Liver (tissue), 9 donors: Measurements from ENCODE around the gene SRP19. TPM values are rescaled to one million over a fixed set of nuclear protein-coding genes. Genes with fewer than 3 reads are reported as not detected.
"Not testable (repeated sequence)": the region's sequence is repeated elsewhere in the genome, so short reads cannot be mapped to it uniquely, and the experiment has no call there.

Experiments used
- DNase-seq: peaks from one replicate; pipeline ENCODE4 v3.0.0-alpha.2; 2017; ENCODE audit warnings: low spot score
- H3K27ac ChIP-seq, 2 donors: one replicate each; pipeline ENCODE4 v1.7.0; 2013; ENCODE audit warnings: inconsistent platforms in 2 of 2, low read length in 2 of 2, control low read depth in 1 of 2, low read depth in 1 of 2, mild to moderate bottlenecking in 1 of 2
- H3K27me3 ChIP-seq, 4 donors: one replicate each; pipeline versions ENCODE4 v1.6.1 to v1.7.0; 2013; ENCODE audit warnings: low read length in 3 of 4, inconsistent platforms in 1 of 4, mild to moderate bottlenecking in 1 of 4, moderate library complexity in 1 of 4; ENCODE audit not compliant: control insufficient read depth in 4 of 4, insufficient read depth in 4 of 4
- H3K36me3 ChIP-seq, 4 donors: one replicate each; pipeline versions ENCODE4 v1.6.1 to v1.7.0; 2013; ENCODE audit warnings: low read length in 3 of 4, mild to moderate bottlenecking in 3 of 4, low read depth in 1 of 4, moderate library complexity in 1 of 4; ENCODE audit not compliant: control insufficient read depth in 4 of 4, insufficient read depth in 3 of 4
- H3K4me1 ChIP-seq, 4 donors: one replicate each; pipeline versions ENCODE4 v1.6.1 to v1.7.0; 2013; ENCODE audit warnings: low read length in 3 of 4, mild to moderate bottlenecking in 3 of 4, moderate library complexity in 1 of 4; ENCODE audit not compliant: control insufficient read depth in 4 of 4, insufficient read depth in 4 of 4
- H3K4me3 ChIP-seq, 3 donors: one replicate each; pipeline versions ENCODE4 v1.6.1 to v1.7.0; 2013; ENCODE audit warnings: low read length in 3 of 3, control low read depth in 1 of 3, low read depth in 1 of 3, mild to moderate bottlenecking in 1 of 3
- H3K9ac ChIP-seq, 2 donors: one replicate each; pipeline ENCODE4 v1.7.0; 2013; ENCODE audit warnings: low read length in 2 of 2, mild to moderate bottlenecking in 2 of 2, moderate library complexity in 2 of 2, control low read depth in 1 of 2, low read depth in 1 of 2
- H3K9me3 ChIP-seq, 4 donors: one replicate each; pipeline versions ENCODE4 v1.6.1 to v1.7.0; 2013; ENCODE audit warnings: low read length in 3 of 4; ENCODE audit not compliant: control insufficient read depth in 4 of 4
- CTCF ChIP-seq: fragments of 150-350 bp; IDR thresholded peaks from 2 replicates; pipeline ENCODE4 v1.5.1; 2017; ENCODE audit warnings: improper control_type of control experiment, low read depth, low read length; ENCODE audit not compliant: missing input control
- EGR1 ChIP-seq, 2 donors: IDR thresholded peaks; 2 replicates each; pipeline ENCODE4 v1.6.1; 2016 to 2018; ENCODE audit warnings: antibody characterized with exemption in 2 of 2, low read depth in 2 of 2
- FOXA1 ChIP-seq: IDR thresholded peaks from 2 replicates; pipeline ENCODE4 v1.6.1; 2016; ENCODE audit warnings: antibody characterized with exemption
- HNF4G ChIP-seq: IDR thresholded peaks from 2 replicates; pipeline ENCODE4 v1.6.1; 2016; ENCODE audit warnings: antibody characterized with exemption
- NR2F2 ChIP-seq: IDR thresholded peaks from 2 replicates; pipeline ENCODE4 v1.6.1; 2016; ENCODE audit warnings: antibody characterized with exemption
- RAD21 ChIP-seq, 2 donors: IDR thresholded peaks; 2 replicates each; pipeline ENCODE4 v1.6.1; 2016; ENCODE audit warnings: antibody characterized with exemption in 2 of 2, mild to moderate bottlenecking in 2 of 2
- REST ChIP-seq: IDR thresholded peaks from 2 replicates; pipeline ENCODE4 v1.6.1; 2016; ENCODE audit warnings: antibody characterized with exemption, mild to moderate bottlenecking
- SP1 ChIP-seq: IDR thresholded peaks from 2 replicates; pipeline ENCODE4 v1.6.1; 2018; ENCODE audit warnings: antibody characterized with exemption, mild to moderate bottlenecking
- WGBS: extraction: QIAGEN DNeasy Blood & Tissue Kit; methylation state at CpG from one replicate; pipeline ENCODE4 v1.1.7; 2013; 5-methylcytosine and 5-hydroxymethylcytosine counted together
- polyA plus RNA-seq, 2 donors: library from polyadenylated mRNA; stranded (reverse) in 1 of 2; unstranded in 1 of 2; fragments of 200-250 nt in 1 of 2; fragments of >200 nt in 1 of 2; fragmentation: Nextera tagmentation in 1 of 2; extraction: Ambion mirVana in 1 of 2; gene quantifications; one replicate each; pipeline versions ENCODE4 v1.2.1 to v1.2.3, GENCODE V29; 2013 to 2015
- total RNA-seq, 2 donors: library from RNA; depleted of rRNA; stranded (reverse); fragments of >200 nt; gene quantifications; one replicate each; pipeline ENCODE4 v1.2.3, GENCODE V29; 2014
- TF ChIP-seq, protein P1 (sequence below): IDR thresholded peaks from 2 replicates; pipeline ENCODE4 v1.6.1; 2016; ENCODE audit warnings: antibody characterized with exemption
- TF ChIP-seq, protein P2 (sequence below): IDR thresholded peaks from 2 replicates; pipeline ENCODE4 v1.6.1; 2016; ENCODE audit warnings: antibody characterized with exemption
- donor health status: healthy.
- donor health status: healthy.
- donor health status: healthy.
- donor health status: healthy.
- donor health status: healthy.

The SRP19 gene
- total and polyA plus RNA-seq, 4 donors: 22.0 to 65.5 (median 50.8) TPM

DNA sequence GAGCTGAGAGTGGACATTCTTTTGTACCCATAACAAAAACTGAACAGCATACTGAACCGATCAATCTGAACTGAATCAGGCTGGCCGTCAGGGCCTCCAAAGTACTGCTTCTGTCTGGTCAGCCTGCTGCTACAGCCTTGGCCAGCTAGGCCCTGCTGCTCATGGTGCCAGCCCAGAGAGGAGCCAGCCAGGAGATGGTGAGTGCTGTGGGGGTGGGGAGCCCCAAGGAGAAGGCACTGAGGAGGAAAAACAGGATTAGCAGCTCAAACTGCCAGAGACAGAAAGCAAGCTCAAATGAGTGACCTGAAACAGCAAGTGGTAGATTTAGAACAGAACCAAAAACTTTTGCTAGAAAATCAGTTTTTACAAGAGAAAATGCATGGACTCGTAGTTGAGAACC, 23.9 kb downstream of the SRP19 start:
- WGBS: 93% methylated on average over 3 of the region's 3 CpGs
- Histone ChIP-seq H3K27ac (no peak overlapping the region), H3K4me1 (peaks cover 0 to 1% (median 0%) of the 10 kb centered on the region in 4 donors), H3K9me3 (no peaks in the 10 kb centered on the region), H3K4me3 (no peak overlapping the region), H3K9ac (no peak overlapping the region), H3K36me3 (peaks cover 4 to 56% (median 46%) of the 10 kb centered on the region in 4 donors), H3K27me3 (no peaks in the 10 kb centered on the region)
- TF ChIP-seq RAD21 (IDR thresholded peaks at IDR 0.05) (no peak), HNF4G (no peak), NR2F2 (no peak), REST (no peak), EGR1 (IDR thresholded peaks at IDR 0.05; ENCODE audit: low read depth in 2 of 2) (no peak), CTCF (no peak), FOXA1 (no peak), SP1 (no peak)
- TF ChIP-seq, protein P1, sequence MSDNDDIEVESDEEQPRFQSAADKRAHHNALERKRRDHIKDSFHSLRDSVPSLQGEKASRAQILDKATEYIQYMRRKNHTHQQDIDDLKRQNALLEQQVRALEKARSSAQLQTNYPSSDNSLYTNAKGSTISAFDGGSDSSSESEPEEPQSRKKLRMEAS: no peak
- TF ChIP-seq, protein P2, sequence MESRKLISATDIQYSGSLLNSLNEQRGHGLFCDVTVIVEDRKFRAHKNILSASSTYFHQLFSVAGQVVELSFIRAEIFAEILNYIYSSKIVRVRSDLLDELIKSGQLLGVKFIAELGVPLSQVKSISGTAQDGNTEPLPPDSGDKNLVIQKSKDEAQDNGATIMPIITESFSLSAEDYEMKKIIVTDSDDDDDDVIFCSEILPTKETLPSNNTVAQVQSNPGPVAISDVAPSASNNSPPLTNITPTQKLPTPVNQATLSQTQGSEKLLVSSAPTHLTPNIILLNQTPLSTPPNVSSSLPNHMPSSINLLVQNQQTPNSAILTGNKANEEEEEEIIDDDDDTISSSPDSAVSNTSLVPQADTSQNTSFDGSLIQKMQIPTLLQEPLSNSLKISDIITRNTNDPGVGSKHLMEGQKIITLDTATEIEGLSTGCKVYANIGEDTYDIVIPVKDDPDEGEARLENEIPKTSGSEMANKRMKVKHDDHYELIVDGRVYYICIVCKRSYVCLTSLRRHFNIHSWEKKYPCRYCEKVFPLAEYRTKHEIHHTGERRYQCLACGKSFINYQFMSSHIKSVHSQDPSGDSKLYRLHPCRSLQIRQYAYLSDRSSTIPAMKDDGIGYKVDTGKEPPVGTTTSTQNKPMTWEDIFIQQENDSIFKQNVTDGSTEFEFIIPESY: no peak
- DNase-seq: no peak

- DNase-seq: no peak
- 88% methylated on average over 4 of the region's 4 CpGs for WGBS
Measured at GRCh38 chr5:112886975-112887374, 25.9 kb downstream of the SRP19 start.

GRCh38 chr5:112892066-112892465, 31.0 kb downstream of the SRP19 start:
- H3K36me3 ChIP-seq: peaks cover 4 to 19% (median 13%) of the 10 kb centered on the region in 4 donors
- not testable (repeated sequence) for H3K4me3 ChIP-seq, DNase-seq, H3K4me1 ChIP-seq, H3K27me3 ChIP-seq, H3K27ac ChIP-seq, H3K9ac ChIP-seq, H3K9me3 ChIP-seq
- WGBS: 88% methylated on average over 8 of the region's 8 CpGs

More at GRCh38 chr5:112886975-112887374, 25.9 kb downstream of the SRP19 start:
- no peaks in the 10 kb centered on the region for H3K4me1 ChIP-seq
- TF ChIP-seq, protein P1: no peak
- TF ChIP-seq FOXA1: no peak
- H3K9ac ChIP-seq: no peak overlapping the region
- no peak overlapping the region for H3K27ac ChIP-seq
- no peaks in the 10 kb centered on the region for H3K27me3 ChIP-seq
- no peak overlapping the region for H3K4me3 ChIP-seq
- H3K9me3 ChIP-seq: no peaks in the 10 kb centered on the region
- H3K36me3 ChIP-seq: peaks cover 4 to 46% (median 35%) of the 10 kb centered on the region in 4 donors
